ENCODE results near the gene CEP250.
A peak's percentile ranks its signal among the peaks of the same experiment; 100 is the strongest.

The CEP250 gene

GRCh38 chr20:35506872-35507638 lies 51.7 kb downstream of the CEP250 start:
- TF ChIP-seq CTCF (IDR thresholded peaks at IDR 0.05; ENCODE audit: insufficient read depth, low read length, missing control alignments): no peak
- H3K4me3 ChIP-seq (ENCODE audit: low read depth, low read length): no peak overlapping the region
- DNase-seq (ENCODE audit: low read depth, low spot score): no peak
- POLR2A ChIA-PET: no interaction called here
- CTCF ChIA-PET: interaction anchor here (1.0 to 1.3 kb wide), 3 partner anchors 8 to 112 kb away, joined by 3 to 4 read pairs (median 3); no protein-coding TSS in a partner anchor

GRCh38 chr20:35508493-35509218 lies 53.3 kb downstream of the CEP250 start:
- CTCF ChIA-PET: interaction anchor here (0.5 to 1.3 kb wide), 2 partner anchors 9 to 10 kb away, joined by 3 to 4 read pairs; no protein-coding TSS in a partner anchor
- POLR2A ChIA-PET: interaction anchor here (0.6 kb wide), 1 partner anchor 10 kb away, joined by 4 read pairs; no protein-coding TSS in a partner anchor
- DNase-seq (ENCODE audit: low read depth, low spot score): no peak

GRCh38 chr20:35510951-35511735 lies 55.7 kb downstream of the CEP250 start:
- H3K4me3 ChIP-seq (ENCODE audit: low read depth, low read length): no peak overlapping the region
- no peak for DNase-seq (ENCODE audit: low read depth, low spot score)
- no peak for TF ChIP-seq CTCF (IDR thresholded peaks at IDR 0.05; ENCODE audit: insufficient read depth, low read length, missing control alignments)
- CTCF ChIA-PET: interaction anchor here (0.7 to 2.7 kb wide), 9 partner anchors 8 to 689 kb away, joined by 3 to 7 read pairs (median 4); no protein-coding TSS in a partner anchor
- POLR2A ChIA-PET: no interaction called here

More at GRCh38 chr20:35508493-35509218, 53.3 kb downstream of the CEP250 start:
- TF ChIP-seq CTCF (IDR thresholded peaks at IDR 0.05; ENCODE audit: insufficient read depth, low read length, missing control alignments): no peak
- no peak overlapping the region for H3K4me3 ChIP-seq (ENCODE audit: low read depth, low read length)

GRCh38 chr20:35511814-35512420 lies 56.5 kb downstream of the CEP250 start:
- peak; percentile 51 for TF ChIP-seq CTCF (IDR thresholded peaks at IDR 0.05; ENCODE audit: insufficient read depth, low read length, missing control alignments)
- no peak for DNase-seq (ENCODE audit: low read depth, low spot score)
- H3K4me3 ChIP-seq (ENCODE audit: low read depth, low read length): no peak overlapping the region
- CTCF ChIA-PET: interaction anchor here (0.8 to 2.7 kb wide), 14 partner anchors 9 to 627 kb away, joined by 3 to 7 read pairs (median 4); no protein-coding TSS in a partner anchor
- POLR2A ChIA-PET: no interaction called here

- no peak overlapping the region for H3K4me3 ChIP-seq (ENCODE audit: low read depth, low read length)
- POLR2A ChIA-PET: no interaction called here
- no peak for DNase-seq (ENCODE audit: low read depth, low spot score)
- TF ChIP-seq CTCF (IDR thresholded peaks at IDR 0.05; ENCODE audit: insufficient read depth, low read length, missing control alignments): no peak
- CTCF ChIA-PET: interaction anchor here (1.2 to 1.6 kb wide), 2 partner anchors 9 to 11 kb away, joined by 3 to 5 read pairs; no protein-coding TSS in a partner anchor
These were observed 59.1 kb downstream of the CEP250 start for GRCh38 chr20:35514371-35514932.

Measured in AG04449 (cell line).